IPS DF 19.7 (cell line): ENCODE measurements around the gene CCNB2.

ENCODE experiments used
- DNase-seq: peaks from one replicate; pipeline ENCODE4 v3.0.0-alpha.2; 2013; ENCODE audit warnings: low read depth, low spot score

CCNB2 gene

DNA sequence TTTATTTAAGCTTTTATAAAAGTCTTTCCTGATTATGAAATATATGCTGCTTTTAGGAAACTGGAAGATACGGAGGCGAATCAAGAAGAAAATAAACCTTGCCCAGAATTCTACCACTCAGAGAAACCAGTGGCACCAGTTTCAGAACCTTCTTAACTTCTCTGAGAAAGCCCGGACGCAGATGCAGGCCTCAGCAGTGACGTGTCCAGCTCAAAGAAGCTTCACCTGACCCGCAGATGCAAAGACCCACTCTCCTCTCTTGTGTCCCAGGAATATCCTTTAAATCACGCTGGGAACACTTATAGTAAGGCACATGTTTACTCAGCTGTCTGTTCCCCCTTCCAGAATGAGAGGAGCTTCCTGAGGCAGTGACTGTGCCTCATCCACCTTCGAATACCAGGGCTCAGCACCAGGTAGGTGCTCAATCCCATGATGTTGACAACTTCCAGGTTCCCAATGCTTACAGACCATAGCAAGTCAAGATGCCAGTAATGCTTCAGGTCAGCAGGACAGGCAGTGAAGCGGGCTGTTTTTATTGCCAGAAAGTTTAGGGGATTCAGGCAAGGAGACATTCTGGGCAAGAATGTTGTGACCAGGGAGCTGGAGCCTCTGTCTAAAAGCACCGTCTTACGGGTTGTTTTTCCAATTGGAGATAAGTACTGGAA is 61.8 kb downstream of the CCNB2 start:
- no peak for DNase-seq

DNA sequence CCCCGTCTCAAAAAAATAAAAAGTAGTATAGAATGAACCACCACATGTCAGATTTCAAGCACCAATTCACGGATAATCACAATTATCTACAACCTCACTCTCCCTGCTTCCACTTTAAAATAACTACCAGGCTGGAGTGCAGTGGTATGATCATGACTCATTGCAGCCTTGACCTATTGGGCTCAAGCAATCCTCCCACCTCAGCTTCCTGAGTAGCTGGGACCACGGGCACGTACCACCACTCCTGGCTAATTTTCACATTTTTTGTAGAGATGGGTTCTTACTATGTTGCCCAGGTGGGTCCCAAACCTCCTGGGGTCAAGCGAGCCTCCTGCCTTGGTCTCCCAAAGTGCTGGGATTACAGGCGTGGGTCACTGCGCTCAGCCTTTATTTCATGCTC is 63.6 kb downstream of the CCNB2 start:
- no peak for DNase-seq

GRCh38 chr15:59169251-59169708 is 64.3 kb downstream of the CCNB2 start:
- DNase-seq = no peak

GRCh38 chr15:59170295-59171066 is 65.5 kb downstream of the CCNB2 start:
- no peak for DNase-seq

GRCh38 chr15:59171067-59171397 is 66.1 kb downstream of the CCNB2 start:
- no peak for DNase-seq

DNA sequence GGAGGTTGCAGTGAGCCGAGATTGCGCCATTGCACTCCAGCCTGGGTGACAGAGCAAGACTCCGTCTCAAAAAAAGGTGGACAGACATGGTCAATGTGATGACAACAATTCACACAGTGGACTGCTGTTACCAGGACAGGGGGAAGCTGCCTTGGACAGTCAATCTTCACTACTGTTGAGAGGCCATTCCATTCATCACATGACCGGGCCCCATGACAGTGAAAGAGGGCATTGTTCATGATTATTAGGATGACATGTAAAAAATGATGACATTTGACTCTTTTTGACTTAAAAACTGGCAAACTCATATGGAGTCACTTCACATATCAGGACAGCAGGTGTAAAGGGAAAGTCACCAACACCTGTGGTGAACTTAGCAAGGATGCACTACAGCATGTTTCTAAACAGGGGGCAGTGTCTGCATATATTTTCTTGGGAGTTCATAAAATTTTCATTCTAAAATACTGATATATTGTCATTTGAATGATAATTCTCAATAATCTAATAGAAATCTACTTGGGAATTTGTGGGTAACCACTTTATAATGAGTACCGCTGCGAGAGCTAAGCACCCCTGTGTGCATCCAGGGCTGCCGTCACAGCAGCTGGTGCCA is 67.4 kb downstream of the CCNB2 start:
- DNase-seq = no peak

- no peak for DNase-seq
These were observed 68.2 kb downstream of the CCNB2 start for GRCh38 chr15:59173194-59173593.

DNA sequence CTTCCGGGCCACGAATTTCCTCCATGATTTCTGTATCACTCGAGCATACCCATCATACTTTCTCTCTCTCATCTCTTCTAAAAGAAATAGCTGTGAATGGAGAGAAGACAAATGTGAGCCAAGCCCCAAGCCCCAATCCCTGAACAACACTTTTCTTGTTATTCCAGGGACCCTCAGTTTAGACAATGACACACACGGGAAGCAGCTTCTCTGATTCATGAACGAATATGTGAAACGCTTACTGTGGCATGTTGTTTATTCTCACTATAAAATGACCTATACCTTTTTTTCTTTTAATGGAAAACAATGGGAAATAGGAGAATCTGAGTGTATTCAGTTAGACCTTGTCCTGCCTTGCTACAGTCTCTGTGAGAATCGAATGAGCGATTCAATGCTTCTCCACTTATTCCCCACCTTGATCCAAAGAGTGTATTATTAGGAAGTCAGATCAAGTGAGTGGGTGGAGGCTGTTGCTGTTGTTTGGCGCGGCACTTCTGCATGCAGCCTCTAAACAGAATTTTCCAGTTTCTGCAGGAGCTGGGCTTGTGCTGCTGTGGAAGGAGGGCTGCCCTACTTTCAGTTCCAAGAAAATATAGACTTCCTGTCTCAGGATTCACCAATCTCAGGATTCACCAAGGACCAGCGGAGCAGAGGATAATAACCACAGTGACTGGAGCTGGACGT is 69.3 kb downstream of the CCNB2 start:
- no peak for DNase-seq
